ENCODE results near the gene ANLN.

ANLN gene, protein sequence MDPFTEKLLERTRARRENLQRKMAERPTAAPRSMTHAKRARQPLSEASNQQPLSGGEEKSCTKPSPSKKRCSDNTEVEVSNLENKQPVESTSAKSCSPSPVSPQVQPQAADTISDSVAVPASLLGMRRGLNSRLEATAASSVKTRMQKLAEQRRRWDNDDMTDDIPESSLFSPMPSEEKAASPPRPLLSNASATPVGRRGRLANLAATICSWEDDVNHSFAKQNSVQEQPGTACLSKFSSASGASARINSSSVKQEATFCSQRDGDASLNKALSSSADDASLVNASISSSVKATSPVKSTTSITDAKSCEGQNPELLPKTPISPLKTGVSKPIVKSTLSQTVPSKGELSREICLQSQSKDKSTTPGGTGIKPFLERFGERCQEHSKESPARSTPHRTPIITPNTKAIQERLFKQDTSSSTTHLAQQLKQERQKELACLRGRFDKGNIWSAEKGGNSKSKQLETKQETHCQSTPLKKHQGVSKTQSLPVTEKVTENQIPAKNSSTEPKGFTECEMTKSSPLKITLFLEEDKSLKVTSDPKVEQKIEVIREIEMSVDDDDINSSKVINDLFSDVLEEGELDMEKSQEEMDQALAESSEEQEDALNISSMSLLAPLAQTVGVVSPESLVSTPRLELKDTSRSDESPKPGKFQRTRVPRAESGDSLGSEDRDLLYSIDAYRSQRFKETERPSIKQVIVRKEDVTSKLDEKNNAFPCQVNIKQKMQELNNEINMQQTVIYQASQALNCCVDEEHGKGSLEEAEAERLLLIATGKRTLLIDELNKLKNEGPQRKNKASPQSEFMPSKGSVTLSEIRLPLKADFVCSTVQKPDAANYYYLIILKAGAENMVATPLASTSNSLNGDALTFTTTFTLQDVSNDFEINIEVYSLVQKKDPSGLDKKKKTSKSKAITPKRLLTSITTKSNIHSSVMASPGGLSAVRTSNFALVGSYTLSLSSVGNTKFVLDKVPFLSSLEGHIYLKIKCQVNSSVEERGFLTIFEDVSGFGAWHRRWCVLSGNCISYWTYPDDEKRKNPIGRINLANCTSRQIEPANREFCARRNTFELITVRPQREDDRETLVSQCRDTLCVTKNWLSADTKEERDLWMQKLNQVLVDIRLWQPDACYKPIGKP

DNA sequence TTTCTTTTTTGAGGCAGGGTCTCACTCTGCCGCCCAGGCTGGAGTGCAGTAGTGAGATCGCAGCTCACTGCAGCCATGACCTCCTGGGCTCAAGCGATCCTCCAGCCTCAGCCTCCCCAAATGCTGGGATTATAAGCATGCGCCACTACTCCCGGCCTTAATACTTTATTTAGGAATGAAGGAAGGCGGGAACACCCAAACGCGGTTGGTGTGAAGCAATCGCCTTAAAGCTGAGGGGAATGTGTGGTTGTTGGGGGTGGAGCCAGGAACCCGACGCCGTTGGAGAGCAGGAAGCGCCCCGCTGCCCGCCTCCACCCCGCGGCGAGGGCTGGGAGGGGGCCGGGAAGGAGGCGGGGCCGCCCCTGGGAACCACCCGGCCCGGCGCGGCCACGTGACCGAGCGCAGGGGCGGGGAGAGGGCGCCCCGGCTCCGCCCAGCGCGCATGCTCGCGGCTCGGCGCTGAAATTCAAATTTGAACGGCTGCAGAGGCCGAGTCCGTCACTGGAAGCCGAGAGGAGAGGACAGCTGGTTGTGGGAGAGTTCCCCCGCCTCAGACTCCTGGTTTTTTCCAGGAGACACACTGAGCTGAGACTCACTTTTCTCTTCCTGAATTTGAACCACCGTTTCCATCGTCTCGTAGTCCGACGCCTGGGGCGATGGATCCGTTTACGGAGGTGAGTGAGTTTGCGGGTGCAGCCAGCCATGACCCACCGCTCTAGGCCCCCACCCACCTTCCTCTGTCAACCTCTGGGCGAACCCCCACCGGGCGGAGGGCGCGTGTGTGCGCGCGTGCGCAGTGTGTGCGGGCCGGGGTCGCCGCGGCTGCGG lies at the start of gene ANLN:
TSS of gene ANLN (plus strand) at position 492 of the 828 bp plus-strand sequence. CDS start at position 657, 165 bp downstream.
- DNase-seq (ENCODE audit: low read depth in 1 of 2, low spot score in 1 of 2), result peak; percentile 67 to 79

DNA sequence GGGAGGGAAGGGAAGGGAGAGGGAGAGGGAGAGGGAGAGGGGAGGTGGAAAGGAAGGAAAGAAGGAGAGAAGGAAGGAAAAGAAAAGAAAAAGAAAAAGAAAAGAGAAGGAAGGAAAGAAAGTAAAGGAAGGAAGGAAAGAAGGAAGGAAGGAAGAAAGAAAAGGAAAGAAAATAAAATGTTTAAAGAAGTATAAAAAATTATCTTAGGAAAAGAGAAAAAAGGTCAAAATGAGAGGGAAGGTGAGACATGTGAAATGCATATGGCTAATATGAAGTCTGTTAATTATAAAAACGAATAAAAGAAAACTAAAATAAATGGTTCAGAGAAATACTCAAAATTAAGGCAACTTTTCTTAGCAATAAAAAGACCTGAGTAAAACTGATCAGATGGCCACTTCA lies 46.1 kb upstream of the ANLN start:
- DNase-seq (ENCODE audit: low read depth in 1 of 2, low spot score in 1 of 2), result no peak

DNA sequence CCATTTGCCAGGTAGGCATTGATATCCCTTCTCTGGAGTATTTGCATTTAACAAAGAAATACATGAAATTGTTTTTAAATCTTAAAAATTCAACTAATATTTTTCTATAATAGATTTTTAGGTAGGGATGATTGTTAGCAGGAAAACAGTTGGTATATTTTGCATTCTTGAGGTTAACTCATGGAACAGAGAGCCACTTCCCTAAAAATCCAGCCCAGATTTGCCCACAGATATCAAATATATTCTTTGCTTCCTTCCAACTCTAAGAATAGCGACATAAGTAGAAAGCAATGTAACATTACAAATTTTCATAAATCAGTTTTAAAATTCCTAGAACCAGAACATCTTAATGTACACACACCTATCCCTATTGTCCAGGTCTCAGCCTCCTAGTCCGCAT lies 45.0 kb upstream of the ANLN start:
- no peak for DNase-seq (ENCODE audit: low read depth in 1 of 2, low spot score in 1 of 2)

DNA sequence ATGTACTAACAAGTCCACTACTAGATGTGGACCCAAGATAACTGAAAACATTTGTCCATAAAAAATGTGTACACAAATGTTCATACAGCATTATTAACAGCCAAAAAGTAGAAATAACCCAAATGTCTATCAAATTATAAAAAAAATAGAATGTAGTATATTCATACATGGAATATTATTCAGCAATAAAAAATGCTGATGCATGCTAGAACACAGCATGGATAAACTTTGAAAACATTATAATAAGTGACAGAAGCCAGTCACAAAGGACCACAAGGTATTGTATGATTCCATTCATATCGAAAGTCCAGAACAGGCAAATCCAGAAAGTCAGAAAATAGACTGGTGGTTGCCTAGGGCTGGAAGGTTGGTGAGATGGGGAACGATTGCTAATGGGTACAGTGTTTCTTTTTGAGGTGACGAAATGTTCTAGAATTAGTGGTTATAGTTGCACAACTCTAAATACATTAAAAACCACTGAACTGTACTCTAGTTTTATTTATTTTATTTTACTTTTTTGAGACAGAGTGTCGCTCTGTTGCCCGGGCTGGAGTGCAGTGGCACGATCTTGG lies 43.3 kb upstream of the ANLN start:
- DNase-seq (ENCODE audit: low read depth in 1 of 2, low spot score in 1 of 2), result no peak

DNA sequence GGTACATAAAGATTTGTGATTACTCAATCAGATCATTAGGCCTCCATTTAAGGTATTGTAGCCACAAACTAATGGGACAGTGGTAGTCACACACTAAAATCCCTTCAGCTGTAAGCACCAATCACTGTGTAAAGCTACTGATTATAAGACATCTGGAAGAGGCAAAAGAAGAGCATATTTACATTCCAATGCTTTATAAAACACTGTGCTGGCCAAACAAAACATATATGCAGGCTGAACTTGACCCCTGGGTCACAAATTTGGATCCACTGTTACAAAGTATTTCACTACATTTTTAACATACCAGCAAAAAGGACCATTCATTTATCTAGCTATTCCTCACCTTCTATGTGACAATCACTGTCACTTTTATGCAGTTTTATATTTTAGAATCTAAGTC lies 41.4 kb upstream of the ANLN start:
- DNase-seq (ENCODE audit: low read depth in 1 of 2, low spot score in 1 of 2), result no peak

DNA sequence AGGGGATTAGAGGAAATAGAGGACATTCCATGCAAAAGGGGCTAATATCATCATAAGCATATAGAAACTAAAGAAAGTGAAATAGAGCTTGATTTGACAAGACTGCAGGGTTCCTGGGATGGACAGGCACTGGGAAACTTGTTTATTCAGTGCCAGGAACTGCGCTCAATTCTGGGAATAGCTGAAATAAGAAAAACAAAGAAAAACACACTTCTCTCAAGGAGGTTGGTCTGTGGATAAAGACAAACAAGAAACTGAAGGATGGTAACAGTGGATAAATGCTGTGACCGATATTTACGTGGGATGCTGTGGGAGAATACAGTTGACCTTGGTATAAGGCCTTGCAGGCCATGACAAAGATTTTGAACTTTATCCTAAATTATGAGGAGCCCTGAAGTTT lies 40.9 kb upstream of the ANLN start:
- no peak for DNase-seq (ENCODE audit: low read depth in 1 of 2, low spot score in 1 of 2)

DNA sequence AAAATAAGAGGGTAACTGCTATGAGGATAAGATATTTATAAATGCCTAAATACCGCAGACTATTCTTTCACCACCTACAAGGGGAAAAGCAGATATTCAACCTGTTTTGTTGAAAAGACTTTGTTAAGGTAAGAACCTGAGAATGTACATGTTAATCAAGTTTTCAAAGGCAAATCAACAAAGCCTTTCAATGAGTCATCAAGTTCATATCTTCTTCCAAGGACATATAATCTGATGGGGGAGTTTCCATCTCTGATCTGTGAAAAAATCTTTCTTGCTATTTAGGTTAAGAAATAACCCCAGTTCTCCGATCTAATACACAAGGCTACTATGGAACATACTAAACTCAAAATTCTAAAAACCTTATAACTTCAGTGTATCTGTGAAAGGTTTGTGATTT lies 40.0 kb upstream of the ANLN start:
- no peak for DNase-seq (ENCODE audit: low read depth in 1 of 2, low spot score in 1 of 2)

DNA sequence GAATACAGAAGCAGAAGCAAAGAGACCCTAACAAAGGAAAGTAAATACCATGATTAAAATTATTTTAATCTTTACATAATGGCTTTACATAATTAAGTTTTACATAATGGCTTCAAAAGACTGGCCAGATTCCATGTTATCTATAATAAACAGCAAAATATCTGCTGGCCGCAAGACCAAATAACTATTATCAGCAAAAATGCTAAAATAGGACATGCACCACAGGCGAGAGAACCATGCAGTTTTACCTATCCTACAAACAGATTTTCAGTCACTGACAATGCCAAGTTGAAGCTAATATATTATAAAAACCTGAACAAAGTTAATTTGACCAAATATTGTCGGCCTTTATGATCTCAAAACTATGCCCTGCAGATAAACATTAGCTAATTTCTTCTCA lies 34.2 kb upstream of the ANLN start:
- DNase-seq (ENCODE audit: low read depth in 1 of 2, low spot score in 1 of 2), result no peak

DNA sequence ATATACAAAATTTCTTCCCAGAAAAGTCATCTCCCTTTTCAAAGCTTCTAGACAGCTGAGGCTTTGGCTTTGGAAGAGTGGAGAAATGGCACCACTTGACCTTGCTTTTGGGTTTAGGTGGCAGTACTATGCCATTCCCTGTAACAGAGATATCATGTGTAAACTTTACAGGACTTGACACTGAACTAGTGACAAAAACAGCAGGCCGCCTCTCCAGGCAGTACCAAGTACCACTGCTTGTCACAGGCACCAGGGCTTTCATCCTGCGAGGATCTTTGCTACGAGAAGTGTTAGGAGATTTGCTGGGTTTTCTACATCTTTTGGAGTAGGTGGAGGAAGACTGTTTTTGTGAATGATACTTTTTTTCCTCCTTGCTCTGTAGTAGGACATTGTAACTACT lies 32.6 kb upstream of the ANLN start:
- DNase-seq (ENCODE audit: low read depth in 1 of 2, low spot score in 1 of 2), result no peak

DNA sequence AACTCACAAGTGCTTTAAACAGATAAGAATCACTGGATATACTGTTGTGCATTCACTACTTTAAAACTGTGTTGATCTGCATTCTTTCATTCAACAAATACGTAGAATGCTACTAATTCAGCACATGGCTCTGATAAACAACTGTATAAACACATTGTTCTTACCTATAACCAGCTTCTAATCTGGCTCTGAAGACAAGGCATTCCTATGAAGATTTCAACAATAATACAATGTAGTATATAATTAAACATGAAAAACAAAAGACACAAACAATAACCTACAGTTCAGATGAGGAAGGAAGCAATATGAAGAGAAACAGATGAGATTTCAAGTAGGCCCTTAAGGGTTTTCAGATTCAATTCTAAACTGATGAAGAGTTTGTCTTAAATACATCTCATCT lies 31.1 kb upstream of the ANLN start:
- DNase-seq (ENCODE audit: low read depth in 1 of 2, low spot score in 1 of 2), result no peak

DNA sequence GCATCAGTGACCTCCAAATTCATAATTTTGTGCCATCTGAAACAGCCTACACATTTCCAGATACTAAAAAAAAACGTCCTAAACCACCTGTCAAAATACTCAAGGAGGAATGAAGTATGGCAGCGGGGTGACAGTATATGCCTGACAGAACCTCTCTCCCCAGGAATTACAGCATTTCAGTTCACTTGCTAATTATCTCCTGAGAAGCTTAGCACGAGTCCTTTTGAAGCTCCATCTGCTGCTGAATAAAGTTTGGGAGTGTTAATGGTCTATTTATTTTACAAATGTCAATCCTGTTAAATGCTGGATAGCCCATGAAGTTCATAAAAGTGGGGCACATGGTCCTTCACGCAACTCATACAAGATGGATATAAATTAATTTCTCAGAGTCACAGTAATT lies 29.4 kb upstream of the ANLN start:
- DNase-seq (ENCODE audit: low read depth in 1 of 2, low spot score in 1 of 2), result no peak

DNA sequence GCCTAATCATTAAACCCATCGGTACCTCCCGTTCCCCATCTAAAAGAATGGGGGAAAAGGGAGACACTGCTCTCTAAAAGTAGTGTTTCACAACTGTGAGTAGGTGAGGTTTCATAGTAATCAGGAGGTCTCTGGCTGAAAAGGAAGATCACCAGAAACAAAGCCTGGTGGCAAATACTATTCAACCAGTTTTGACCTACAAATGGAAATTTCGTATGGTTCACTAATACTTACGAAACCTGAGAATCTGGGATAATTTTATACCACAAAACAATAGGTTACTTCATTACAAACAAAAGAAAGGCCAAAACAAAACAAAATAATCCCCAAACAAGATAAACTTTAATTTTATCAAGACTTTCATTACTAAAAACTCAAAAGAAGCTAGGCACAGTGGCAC lies 28.4 kb upstream of the ANLN start:
- no peak for DNase-seq (ENCODE audit: low read depth in 1 of 2, low spot score in 1 of 2)

DNA sequence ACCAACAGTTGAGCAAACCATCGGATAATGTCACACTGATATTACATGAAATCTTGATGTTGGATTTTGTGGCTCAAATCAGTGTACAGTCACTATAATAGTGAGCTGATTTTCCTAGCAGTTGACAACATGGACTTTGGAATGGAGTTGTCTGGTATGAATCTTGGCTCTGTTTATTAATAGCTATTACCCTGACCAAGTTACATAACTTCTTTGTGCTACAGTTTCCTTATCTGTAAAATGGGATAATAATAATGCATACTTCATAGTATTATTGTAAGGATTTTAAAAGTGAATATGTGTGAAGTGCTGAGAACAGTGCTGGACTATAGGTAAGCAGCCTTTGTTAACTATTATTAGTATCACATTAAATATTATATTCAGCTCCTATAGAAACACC lies 26.1 kb upstream of the ANLN start:
- DNase-seq (ENCODE audit: low read depth in 1 of 2, low spot score in 1 of 2), result no peak

DNA sequence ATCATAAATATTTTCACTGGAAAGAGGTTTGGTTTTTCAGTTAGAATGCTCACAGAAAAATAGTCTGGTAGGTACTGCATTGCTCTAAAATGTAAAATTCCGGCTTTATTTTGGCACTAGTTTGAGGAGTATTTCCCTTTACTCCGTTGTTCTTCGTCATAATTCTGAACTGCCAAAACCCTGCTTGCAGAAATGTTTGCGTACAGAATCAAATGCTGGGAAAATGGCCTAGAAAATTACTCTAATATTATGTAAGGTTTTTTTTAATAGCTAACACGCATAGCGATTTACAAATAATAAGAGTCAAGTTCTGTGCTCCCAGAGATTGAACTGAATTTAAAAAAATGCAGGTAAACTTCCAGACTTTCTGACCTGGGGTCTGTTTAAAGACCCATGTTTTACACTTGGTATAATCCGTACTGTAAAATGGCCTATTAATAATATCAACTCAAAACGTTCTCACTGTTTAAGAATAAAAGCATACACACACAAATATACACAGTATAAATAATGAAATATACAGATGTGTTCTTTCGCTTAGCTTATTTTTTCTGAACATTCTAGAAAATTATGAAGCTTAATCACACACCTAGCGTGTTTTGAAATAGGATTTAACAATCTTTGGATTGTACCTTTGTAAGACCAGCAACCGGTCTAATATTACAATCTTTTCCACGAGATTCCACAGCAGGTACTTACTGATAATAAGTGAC lies 23.5 kb upstream of the ANLN start:
- no peak for DNase-seq (ENCODE audit: low read depth in 1 of 2, low spot score in 1 of 2)

DNA sequence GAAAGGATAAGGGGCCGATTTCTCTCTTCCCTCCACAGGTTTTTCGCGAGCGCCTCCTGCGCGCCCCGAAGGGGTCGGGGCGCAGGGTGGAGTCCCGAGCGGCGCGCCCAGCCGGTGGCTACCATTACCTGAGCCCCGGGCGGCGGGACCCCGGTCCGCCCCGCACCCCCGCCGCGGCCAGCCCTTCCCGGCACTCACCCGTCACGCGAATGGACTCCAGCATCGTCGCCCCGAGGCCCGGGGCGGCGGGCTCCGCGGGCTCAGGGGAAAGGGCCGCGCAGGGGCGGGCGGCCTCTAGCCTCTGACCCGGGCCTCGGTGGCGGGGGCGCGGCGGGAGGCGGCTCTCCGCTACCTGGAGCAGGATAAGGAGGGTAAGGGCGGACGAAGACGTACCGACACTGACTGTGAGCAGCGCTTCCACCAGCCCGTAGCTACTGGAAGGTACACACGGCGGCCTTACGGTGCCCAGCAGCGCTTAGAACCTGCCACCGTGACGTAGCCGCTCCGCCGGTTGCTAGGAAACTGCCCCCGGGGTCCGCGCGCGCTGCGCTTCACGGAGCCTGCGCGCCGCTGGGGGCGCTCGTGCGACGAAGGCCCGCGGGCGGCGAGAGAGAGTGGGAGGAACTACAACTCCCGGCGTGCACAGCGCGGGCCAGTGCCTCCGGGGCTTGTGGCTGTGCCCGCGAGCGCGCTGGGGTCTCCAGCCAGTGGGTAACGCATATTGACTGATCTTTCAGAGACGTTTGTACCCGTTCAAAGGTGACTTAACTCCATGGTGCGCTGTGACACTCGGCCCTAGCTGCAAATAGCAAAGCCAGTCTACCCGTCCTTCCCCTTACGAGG lies 22.7 kb upstream of the ANLN start:
- peak; percentile 82 to 87 for DNase-seq (ENCODE audit: low read depth in 1 of 2, low spot score in 1 of 2)

DNA sequence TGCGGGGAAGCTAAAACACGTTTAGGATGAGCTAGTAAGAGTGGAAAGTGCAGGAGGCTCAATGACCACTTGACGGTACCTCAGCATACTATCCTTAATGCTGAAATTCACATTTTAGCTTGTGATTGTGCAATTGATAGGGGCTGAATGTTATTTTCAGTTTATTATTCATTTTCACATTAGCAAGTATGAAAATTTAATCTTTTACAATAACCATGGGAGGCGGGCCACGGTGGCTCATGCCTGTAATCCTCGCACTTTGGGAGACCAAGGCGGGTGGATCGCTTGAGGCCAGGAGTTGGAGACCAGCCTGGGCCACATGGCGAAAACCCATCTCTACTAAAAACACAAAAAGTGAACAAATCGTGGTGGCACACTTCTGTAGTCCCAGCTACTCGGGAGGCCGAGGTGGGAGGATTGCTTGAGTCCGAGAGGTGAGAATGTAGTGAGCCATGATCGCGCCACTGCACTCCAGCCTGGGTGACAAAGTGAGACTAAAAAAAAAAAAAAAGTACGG lies 22.0 kb upstream of the ANLN start:
- DNase-seq (ENCODE audit: low read depth in 1 of 2, low spot score in 1 of 2), result no peak

DNA sequence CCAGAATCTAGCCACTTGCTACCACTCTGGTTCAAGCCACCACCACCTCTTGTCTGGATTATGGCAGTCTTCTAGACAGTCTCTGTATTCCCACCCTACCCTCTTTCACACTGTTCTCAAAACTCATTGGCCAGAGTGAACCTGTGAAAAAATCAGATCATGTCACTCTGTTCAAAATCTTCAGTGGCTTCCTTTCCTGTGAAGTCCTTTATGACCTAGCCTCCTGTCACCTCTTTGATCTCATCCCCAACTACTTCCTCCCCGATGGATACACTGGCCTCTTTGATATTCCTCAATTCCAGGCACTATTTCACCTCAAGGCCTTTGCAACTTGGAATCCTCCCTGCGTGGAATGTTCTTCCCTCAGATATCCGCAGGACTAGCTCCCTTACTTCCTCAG lies 21.2 kb upstream of the ANLN start:
- no peak for DNase-seq (ENCODE audit: low read depth in 1 of 2, low spot score in 1 of 2)

DNA sequence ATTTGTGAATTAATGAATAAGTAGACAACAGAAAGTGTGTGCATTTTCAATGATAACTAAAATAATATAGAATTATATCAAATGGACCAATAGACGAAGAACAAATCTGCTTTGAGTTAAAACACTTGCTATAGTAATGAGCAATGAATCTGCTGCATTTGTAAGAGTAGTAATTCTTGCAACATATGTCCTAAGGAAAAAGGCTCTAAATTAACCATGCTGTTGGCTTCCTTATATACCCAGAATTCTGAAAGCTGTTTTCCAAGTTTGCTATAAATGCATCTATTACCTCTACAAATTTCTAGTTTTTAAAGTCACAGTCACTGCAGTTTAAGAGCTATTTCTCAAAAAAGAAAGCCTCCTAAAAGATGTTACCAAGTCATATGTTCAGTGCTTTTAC lies 20.5 kb upstream of the ANLN start:
- no peak for DNase-seq (ENCODE audit: low read depth in 1 of 2, low spot score in 1 of 2)

DNA sequence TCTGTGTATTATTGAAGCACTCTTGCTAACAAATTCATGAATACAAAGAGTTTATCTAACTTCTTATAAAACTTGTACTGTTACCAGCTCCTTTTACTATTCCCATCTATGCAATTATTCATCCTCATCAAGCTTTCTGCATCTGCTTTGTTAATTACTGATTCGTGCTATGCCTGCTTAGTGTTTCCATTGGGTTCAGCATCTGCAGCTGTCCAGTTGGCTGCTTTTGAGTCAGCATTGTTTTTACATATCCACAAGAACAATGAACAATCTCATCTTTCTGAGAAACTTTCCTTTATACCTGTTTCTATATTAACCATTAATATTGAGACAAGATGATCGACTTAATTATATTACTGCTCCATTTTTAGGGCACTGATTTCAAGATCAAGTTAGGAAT lies 19.6 kb upstream of the ANLN start:
- no peak for DNase-seq (ENCODE audit: low read depth in 1 of 2, low spot score in 1 of 2)

Measured in stimulated activated CD4-positive, alpha-beta T cell treated with anti-CD3 and anti-CD28 coated beads, Interleukin-15, amount 100 ng/mL, for 1 hour (primary cell).